Measurements from ENCODE around the gene PLIN1. TPM values are rescaled to one million over a fixed set of nuclear protein-coding genes. Genes with fewer than 3 reads are reported as not detected.

PLIN1 gene
- total and polyA plus RNA-seq, 2 donors (not counting 3 experiments of a cell fraction or from before 2014, with no cell fraction given) = 0.07 TPM; not detected in 1

DNA sequence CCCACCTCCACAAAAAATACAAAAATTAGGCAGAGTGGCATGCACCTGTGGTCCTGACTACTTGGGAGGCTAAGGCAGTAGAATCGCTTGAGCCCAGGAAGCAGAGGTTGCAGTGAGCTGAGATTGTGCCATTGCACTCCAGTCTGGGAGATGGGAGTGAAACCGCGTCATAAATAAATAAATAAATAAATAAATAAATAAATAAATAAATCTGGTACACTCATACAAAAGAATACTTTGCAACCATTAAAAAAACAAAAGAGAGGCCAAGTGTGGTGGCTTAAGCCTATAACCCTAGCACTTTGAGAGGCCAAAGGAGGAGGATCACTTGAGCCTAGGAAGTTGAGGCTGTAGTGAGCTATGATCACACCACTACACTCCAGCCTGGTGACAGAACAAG lies 43.9 kb upstream of the PLIN1 start:
- H2AFZ ChIP-seq (ENCODE audit: low read depth, low read length) = no peak overlapping the region
- H3K4me2 ChIP-seq (ENCODE audit: insufficient read depth, low read length) = no peak overlapping the region
- no peak overlapping the region for H3K27ac ChIP-seq (ENCODE audit: insufficient read depth, low read depth, low read length)
- FAIRE-seq (no peak), DNase-seq (ENCODE audit: low read depth, low spot score) (no peak)
- dilution Hi-C loops (cut with MboI; ENCODE audit: extremely low pct_ligation_motif_present, low sequenced_read_pairs) = no loop called here
- no peak overlapping the region for H3K9ac ChIP-seq (replicated peaks; ENCODE audit: extremely low read depth, insufficient read depth, low read length)
- intact Hi-C loops (cut with micrococcal nuclease) = no loop called here
- ChIA-PET POLR2A (no interaction called here), CTCF (interaction anchor here (1.2 kb wide), 1 partner anchor 17 kb away, joined by 6 read pairs; no protein-coding TSS in a partner anchor)
- TF ChIP-seq MYC (IDR thresholded peaks at IDR 0.05; ENCODE audit: low read depth, low read length) (no peak), EZH2 (IDR thresholded peaks at IDR 0.05; ENCODE audit: borderline replicate concordance, low read depth, low read length, severe bottlenecking) (no peak)
- TF ChIP-seq, protein P1, sequence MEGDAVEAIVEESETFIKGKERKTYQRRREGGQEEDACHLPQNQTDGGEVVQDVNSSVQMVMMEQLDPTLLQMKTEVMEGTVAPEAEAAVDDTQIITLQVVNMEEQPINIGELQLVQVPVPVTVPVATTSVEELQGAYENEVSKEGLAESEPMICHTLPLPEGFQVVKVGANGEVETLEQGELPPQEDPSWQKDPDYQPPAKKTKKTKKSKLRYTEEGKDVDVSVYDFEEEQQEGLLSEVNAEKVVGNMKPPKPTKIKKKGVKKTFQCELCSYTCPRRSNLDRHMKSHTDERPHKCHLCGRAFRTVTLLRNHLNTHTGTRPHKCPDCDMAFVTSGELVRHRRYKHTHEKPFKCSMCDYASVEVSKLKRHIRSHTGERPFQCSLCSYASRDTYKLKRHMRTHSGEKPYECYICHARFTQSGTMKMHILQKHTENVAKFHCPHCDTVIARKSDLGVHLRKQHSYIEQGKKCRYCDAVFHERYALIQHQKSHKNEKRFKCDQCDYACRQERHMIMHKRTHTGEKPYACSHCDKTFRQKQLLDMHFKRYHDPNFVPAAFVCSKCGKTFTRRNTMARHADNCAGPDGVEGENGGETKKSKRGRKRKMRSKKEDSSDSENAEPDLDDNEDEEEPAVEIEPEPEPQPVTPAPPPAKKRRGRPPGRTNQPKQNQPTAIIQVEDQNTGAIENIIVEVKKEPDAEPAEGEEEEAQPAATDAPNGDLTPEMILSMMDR (IDR thresholded peaks at IDR 0.05; ENCODE audit: extremely low read depth in 1 of 2, insufficient read depth in 1 of 2, low read depth in 1 of 2, low read length in 2 of 2) = no peak
- BruUV-seq (replicated peaks) = no TSS peak
- H3K4me1 ChIP-seq (ENCODE audit: control insufficient read depth, extremely low read depth, insufficient read depth, low read length) = no peaks in the 10 kb centered on the region
- H3K9me1 ChIP-seq (replicated peaks; ENCODE audit: control insufficient read depth, extremely low read depth, insufficient read depth, low read length) = no peaks in the 10 kb centered on the region
- no peaks in the 10 kb centered on the region for H3K79me2 ChIP-seq (ENCODE audit: control insufficient read depth, insufficient read depth, low read length)
- no peaks in the 10 kb centered on the region for H4K20me1 ChIP-seq (replicated peaks; ENCODE audit: control insufficient read depth, extremely low read depth, insufficient read depth, low read length)
- H3K27me3 ChIP-seq (ENCODE audit: control insufficient read depth in 2 of 2, insufficient read depth in 2 of 2, low read length in 2 of 2) = peaks cover 8 to 15% of the 10 kb centered on the region in 2 experiments
- no peak overlapping the region for H3K4me3 ChIP-seq (replicated peaks in 1 of 3; ENCODE audit: insufficient read depth in 1 of 3, low read depth in 1 of 3, low read length in 3 of 3)
- no peaks in the 10 kb centered on the region for H3K9me3 ChIP-seq (replicated peaks; ENCODE audit: control insufficient read depth, insufficient read depth, low read length)
- H3K36me3 ChIP-seq (ENCODE audit: control insufficient read depth in 2 of 2, extremely low read depth in 1 of 2, insufficient read depth in 2 of 2, low read length in 2 of 2) = no peaks in the 10 kb centered on the region

DNA sequence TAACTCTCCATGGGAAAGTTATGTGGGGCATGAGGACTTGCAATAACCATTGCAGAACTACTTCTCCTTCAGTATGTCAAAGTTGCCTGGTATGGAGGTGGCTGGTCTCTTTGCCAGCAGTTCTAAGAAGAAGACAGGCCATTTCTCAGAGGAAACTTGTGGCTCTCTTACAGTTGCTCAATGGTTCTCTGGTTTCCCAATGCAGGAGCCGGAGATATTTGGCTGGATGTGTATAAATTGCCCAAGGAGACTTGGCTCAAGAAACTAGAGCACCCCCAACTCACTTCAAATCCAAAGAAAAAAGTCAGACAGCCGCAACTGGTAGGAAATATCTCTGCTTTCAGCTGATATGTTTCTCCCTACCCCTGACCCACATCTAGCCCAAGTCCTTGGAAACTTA lies 35.6 kb upstream of the PLIN1 start:
- no TSS peak for BruUV-seq (replicated peaks)
- FAIRE-seq = no peak
- POLR2A ChIA-PET = no interaction called here

More for the DNA sequence above, 35.6 kb upstream of the PLIN1 start:
- no peaks in the 10 kb centered on the region for H3K4me1 ChIP-seq (ENCODE audit: control insufficient read depth, extremely low read depth, insufficient read depth, low read length)
- peaks cover 7 to 13% of the 10 kb centered on the region in 2 experiments for H3K27me3 ChIP-seq (ENCODE audit: control insufficient read depth in 2 of 2, insufficient read depth in 2 of 2, low read length in 2 of 2)
- intact Hi-C loops (cut with micrococcal nuclease) = no loop called here
- H3K27ac ChIP-seq (ENCODE audit: insufficient read depth, low read depth, low read length) = no peak overlapping the region
- no peak overlapping the region for H3K4me2 ChIP-seq (ENCODE audit: insufficient read depth, low read length)
- H3K9ac ChIP-seq (replicated peaks; ENCODE audit: extremely low read depth, insufficient read depth, low read length) = no peak overlapping the region
- no peak for DNase-seq (ENCODE audit: low read depth, low spot score)
- no peaks in the 10 kb centered on the region for H3K9me3 ChIP-seq (replicated peaks; ENCODE audit: control insufficient read depth, insufficient read depth, low read length)
- H3K4me3 ChIP-seq (replicated peaks in 1 of 3; ENCODE audit: insufficient read depth in 1 of 3, low read depth in 1 of 3, low read length in 3 of 3) = no peak overlapping the region
- H4K20me1 ChIP-seq (replicated peaks; ENCODE audit: control insufficient read depth, extremely low read depth, insufficient read depth, low read length) = no peaks in the 10 kb centered on the region
- no peaks in the 10 kb centered on the region for H3K9me1 ChIP-seq (replicated peaks; ENCODE audit: control insufficient read depth, extremely low read depth, insufficient read depth, low read length)
- CTCF ChIA-PET = no interaction called here
- H3K36me3 ChIP-seq (ENCODE audit: control insufficient read depth in 2 of 2, extremely low read depth in 1 of 2, insufficient read depth in 2 of 2, low read length in 2 of 2) = no peaks in the 10 kb centered on the region
- TF ChIP-seq, protein P2, sequence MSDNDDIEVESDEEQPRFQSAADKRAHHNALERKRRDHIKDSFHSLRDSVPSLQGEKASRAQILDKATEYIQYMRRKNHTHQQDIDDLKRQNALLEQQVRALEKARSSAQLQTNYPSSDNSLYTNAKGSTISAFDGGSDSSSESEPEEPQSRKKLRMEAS (IDR thresholded peaks at IDR 0.05; ENCODE audit: insufficient read depth, insufficient read length) = no peak
- TF ChIP-seq EZH2 (IDR thresholded peaks at IDR 0.05; ENCODE audit: borderline replicate concordance, low read depth, low read length, severe bottlenecking) = no peak
- TF ChIP-seq, protein P1 (IDR thresholded peaks at IDR 0.05; ENCODE audit: extremely low read depth in 1 of 2, insufficient read depth in 1 of 2, low read depth in 1 of 2, low read length in 2 of 2) = no peak
- TF ChIP-seq POLR2A (IDR thresholded peaks at IDR 0.05; ENCODE audit: low read depth, low read length) = no peak
- TF ChIP-seq POLR2AphosphoS5 (IDR thresholded peaks at IDR 0.05; ENCODE audit: insufficient read depth, low read depth, low read length) = no peak
- no peak for TF ChIP-seq FOS (IDR thresholded peaks at IDR 0.05; ENCODE audit: borderline replicate concordance, insufficient read depth, low read length)
- no peak for TF ChIP-seq MYC (IDR thresholded peaks at IDR 0.05; ENCODE audit: low read depth, low read length)
- TF ChIP-seq JUN (IDR thresholded peaks at IDR 0.05; ENCODE audit: borderline replicate concordance, insufficient read depth, insufficient read length, low read depth) = no peak
- TF ChIP-seq GATA2 (IDR thresholded peaks at IDR 0.05; ENCODE audit: insufficient read depth, insufficient read length, low read depth, low read length) = no peak
- no peaks in the 10 kb centered on the region for H3K79me2 ChIP-seq (ENCODE audit: control insufficient read depth, insufficient read depth, low read length)
- dilution Hi-C loops (cut with MboI; ENCODE audit: extremely low pct_ligation_motif_present, low sequenced_read_pairs) = no loop called here
- H2AFZ ChIP-seq (ENCODE audit: low read depth, low read length) = no peak overlapping the region

Data from endothelial cell of umbilical vein (primary cell).